ENCODE measurements around the gene ATAD2B.

The ATAD2B gene

DNA sequence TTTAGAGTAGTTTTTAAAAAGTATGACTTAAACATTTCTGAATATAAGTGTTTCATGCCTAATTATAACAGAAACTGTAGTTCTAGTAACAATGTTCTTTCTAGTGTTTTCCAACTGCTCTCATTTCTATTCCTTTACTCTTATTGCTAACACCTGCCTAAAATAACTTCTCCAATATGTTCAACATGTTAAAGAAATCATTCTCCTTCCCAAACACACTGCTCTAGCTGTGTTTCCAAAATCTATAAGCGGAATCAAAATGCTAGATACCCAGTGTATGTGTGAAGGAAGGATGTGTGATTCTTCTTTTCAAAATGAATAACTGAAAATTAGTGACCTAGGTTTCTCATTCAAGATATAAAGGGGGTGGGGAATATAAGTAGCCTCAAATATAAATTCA lies 89.1 kb downstream of the ATAD2B start:
- no peak for DNase-seq (ENCODE audit: low read depth in 2 of 2)

- no peak for DNase-seq (ENCODE audit: low read depth in 2 of 2)
These were observed 89.9 kb downstream of the ATAD2B start for GRCh38 chr2:23836971-23837565.

DNA sequence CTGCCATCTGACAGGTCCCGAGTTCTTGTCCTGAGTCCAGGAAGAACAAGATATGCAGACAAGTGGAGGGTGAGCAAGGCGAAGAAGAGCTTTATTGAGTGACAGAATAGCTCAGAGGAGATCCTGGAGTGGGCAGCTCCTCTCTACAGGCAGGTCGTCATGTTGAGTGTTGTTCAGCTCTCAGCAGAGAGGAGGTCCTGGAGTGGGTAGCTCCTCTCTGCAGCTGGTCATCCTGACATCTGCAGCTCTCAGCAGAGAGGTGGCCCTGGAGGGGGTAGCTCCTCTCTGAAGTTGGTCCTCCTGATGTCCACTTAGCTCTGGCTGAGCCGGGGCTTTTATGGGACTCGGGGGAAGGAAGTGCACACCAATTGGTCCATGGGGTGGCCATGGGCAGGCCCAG lies 90.4 kb downstream of the ATAD2B start:
- DNase-seq (ENCODE audit: low read depth in 2 of 2) = no peak

- DNase-seq (ENCODE audit: low read depth in 2 of 2) = no peak
These were observed 90.9 kb downstream of the ATAD2B start for GRCh38 chr2:23835988-23836387.

- DNase-seq (ENCODE audit: low read depth in 2 of 2) = no peak
These were observed 91.5 kb downstream of the ATAD2B start for GRCh38 chr2:23835423-23835822.

DNA sequence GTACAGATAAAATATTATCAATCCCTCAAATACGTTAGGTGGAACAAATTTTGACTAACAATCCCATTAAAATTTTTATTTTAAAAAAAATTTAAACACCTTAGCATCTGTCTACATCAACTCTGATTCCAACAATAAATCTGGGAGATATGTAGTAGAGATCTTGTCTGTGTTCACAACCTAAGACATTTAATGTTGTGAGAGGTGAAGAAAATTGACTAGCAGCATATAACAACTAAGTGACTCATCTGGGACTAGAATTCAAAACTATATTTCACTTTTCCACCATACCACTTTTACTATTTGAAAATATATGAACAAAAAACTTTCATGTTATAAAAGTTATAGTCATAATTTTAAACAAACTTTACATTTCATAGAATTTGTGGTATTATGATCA lies 97.9 kb downstream of the ATAD2B start:
- DNase-seq (ENCODE audit: low read depth in 2 of 2) = no peak

DNA sequence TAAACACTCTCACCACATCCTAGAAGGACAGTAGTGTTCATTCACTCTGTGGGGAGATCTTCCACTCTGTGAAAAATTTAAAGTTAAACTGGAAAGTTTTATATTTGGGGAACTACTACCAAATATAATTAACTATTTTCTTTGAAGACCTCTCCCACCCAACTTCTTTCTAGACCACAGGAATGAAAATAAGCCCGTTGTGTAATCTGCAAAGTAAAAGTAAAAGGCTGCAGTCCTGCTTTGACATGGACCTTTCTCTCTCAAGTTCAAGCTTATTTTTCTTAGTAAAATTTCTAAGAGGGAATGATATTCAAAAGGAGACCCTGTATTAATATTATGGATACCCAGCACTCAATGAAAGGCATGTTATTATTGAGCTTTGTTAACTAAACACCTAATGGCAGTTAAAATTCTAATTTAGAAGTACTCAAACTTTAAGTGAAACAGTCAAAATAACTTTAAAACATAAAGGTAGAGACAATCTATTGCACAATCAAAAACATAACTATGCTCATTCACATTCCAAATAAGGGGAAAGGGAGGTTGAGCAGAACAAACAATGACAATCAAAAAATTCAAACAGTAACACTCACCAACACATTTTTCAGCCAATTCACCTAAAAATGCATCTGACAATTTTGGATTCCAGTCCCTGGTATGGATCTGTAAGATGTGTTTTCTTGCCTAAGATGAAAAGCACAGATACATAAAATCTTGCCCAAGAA lies 98.5 kb downstream of the ATAD2B start:
- no peak for DNase-seq (ENCODE audit: low read depth in 2 of 2)

- DNase-seq (ENCODE audit: low read depth in 2 of 2) = no peak
These were observed 99.6 kb downstream of the ATAD2B start for GRCh38 chr2:23827287-23827686.

DNA sequence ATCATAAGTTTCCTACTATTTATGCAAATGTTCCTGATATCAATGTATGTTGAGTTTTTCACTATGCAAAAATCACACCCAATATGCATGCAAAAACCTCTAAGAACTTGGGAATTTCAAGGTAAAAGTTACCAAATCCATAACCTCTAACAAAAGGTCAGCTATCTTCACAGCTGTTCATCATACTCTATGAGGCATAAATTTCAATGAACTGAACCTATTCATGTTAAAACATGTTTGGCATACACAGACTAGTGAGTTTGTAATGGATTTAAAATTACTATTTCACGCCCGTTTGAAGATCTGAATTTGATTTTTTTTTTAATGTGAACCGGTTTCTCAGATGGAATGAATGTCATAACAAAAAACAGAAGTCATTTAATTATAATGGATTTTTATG lies 100.2 kb downstream of the ATAD2B start:
- no peak for DNase-seq (ENCODE audit: low read depth in 2 of 2)

DNA sequence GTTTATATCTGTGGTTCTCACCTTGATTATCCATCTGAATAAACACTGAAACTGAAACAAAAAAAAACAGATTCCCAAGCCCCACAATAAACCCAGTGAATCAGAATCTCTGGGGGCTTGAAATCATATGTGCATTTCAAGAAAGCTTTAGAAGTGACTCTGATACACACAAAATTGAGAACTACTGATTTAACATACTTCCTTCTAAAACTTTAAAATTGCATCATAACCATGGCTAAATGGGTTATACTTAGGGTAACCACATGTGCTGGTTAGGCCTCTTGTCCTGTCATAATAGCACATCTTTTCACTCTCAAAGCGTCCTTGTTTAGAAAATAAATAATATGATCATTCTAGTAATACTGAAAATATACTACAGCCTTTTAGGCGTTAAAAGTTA lies 100.9 kb downstream of the ATAD2B start:
- no peak for DNase-seq (ENCODE audit: low read depth in 2 of 2)

DNA sequence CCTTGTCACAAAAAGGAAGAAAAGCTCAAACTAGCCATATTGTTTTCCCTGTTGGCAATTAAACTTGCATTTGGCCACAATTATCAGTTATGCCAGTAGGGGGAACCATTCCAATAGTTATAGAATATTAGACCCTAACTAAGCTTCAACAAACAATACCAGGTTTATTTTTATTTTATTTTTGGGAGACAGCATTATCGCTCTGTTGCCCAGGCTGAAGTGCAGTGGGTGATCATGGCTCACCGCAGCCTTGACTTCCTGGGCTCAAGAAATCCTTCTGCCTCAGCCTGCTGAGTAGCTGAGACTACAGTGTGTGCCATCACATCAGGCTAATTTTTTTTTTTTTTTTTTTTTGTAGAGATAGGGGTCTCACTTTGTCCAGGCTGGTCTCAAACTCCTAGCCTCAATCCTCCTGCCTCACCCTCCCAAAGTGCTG lies 102.1 kb downstream of the ATAD2B start:
- DNase-seq (ENCODE audit: low read depth in 2 of 2) = no peak

- DNase-seq (ENCODE audit: low read depth in 2 of 2) = no peak
These were observed 103.1 kb downstream of the ATAD2B start for GRCh38 chr2:23823863-23824262.

- DNase-seq (ENCODE audit: low read depth in 2 of 2) = no peak
These were observed 112.0 kb downstream of the ATAD2B start for GRCh38 chr2:23814963-23815362.

DNA sequence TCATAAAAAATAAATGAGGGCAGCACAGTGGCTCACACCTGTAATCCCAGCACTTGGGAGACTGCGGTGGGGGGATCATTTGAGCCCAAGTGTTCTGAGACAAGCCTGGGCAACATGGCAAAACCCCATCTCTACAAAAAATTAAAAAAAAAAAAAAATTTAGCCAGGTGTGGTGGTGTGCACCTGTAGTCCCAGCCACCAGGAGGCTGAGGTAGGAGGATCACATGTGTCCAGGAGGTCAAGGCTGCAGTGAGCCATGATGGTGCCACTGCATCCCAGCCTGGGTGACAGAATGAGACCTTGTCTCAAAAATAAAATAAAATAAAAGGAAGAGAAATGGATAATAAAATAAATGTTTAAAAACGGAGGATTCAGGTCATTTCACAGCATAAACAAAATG lies 113.5 kb downstream of the ATAD2B start:
- no peak for DNase-seq (ENCODE audit: low read depth in 2 of 2)

GRCh38 chr2:23809150-23809549 lies 117.8 kb downstream of the ATAD2B start:
- DNase-seq (ENCODE audit: low read depth in 2 of 2) = no peak

DNA sequence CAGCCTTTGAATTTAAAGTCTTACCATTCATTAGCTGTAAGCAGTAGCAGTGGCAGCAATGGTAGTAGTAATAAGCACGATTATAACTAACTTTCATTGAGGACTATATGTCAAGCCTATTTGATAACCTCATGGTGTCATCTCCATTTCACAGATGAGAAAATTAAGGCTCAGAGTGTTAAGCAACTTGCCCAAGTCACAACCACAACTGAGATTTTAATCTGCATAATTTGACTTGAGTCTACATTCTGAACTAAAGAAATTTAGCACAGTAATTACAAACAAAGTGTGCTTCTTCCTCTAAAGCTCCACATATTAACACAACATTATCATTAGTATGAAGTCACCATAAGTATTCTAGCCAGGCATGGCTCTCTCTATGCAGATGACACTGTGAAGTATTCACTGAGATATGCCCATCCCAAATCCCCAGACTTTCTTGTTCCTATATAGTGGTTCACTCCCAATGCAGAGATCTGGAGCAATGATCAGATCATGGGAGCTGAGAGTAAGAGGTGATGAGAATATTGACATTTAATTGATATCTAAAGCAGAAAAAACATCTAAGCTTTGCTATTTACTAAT lies 120.2 kb downstream of the ATAD2B start:
- no peak for DNase-seq (ENCODE audit: low read depth in 2 of 2)

DNA sequence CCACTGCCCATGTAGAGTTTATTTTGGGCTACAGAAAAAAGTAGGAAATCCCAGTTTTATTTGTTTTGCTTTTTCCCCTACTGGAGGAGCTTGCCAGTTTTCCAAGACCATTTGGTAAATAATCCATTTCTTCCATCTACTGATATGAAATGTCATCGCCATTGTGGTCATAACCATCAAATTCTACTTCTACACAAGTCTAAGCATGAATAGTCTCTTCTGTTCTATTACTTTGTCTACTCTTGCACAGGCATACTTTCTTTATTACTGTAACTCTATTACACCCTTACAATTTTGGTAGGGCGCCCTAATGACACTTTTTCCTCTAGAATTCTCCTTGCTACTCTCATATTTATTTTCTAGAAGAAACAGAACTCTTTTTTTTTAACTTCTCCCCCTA lies 120.7 kb downstream of the ATAD2B start:
- DNase-seq (ENCODE audit: low read depth in 2 of 2) = no peak

- no peak for DNase-seq (ENCODE audit: low read depth in 2 of 2)
These were observed 122.9 kb downstream of the ATAD2B start for GRCh38 chr2:23803965-23804542.

DNA sequence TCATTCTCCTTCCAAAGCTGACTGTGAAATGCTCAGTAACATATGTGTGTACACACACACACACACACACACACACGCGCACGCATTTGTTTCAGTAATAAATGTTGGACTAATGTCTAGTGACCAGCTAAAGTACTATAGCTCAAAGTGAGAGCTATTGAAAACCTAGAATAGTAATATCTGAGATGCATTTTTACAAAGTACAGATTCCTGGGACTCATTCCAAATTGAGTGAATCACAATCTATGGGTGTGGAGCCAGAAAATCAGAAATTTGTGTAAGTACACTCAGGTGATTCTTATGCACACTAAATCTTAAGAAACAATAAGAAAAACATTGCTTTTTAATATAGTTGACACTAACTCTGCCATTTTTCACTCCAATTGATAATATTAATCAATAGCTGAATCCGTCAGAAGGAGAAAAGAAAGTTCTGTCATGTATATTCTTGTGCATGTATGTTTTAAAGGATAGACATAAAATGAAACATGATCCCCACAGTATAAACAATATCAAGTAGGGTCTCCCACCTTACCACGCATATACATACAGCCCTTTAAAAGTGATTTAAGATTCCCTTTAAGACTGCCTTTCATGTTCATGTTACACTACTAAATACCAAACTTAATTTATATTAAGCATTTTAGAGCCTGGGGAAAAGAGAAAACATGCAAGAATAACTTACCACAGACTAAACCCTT lies 123.5 kb downstream of the ATAD2B start:
- no peak for DNase-seq (ENCODE audit: low read depth in 2 of 2)

GRCh38 chr2:23801396-23801795 lies 125.5 kb downstream of the ATAD2B start:
- no peak for DNase-seq (ENCODE audit: low read depth in 2 of 2)

- no peak for DNase-seq (ENCODE audit: low read depth in 2 of 2)
These were observed 132.7 kb downstream of the ATAD2B start for GRCh38 chr2:23794234-23794633.

DNA sequence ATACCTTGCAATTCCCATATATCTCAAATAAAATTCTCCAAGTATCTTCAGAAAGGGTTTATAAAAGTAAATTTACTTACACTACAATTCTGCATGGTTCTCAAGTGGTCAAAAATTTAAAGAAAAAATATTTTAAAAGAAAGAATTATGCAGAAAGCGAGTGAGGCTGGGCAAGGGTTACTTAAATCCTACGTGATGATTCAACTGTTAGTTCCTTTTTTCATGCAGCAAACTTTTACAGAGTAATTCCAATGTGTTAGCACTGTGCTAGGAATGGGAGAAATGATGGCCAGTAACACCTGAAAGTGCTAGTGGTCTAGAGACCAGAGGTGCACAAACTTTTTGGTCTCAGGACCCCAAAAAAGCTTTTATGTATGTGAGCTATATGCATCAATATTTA lies 133.4 kb downstream of the ATAD2B start:
- DNase-seq (ENCODE audit: low read depth in 2 of 2) = no peak
